ENCODE measurements around the gene PIK3R3. TPM values are rescaled to one million over a fixed set of nuclear protein-coding genes. Genes with fewer than 3 reads are reported as not detected.

PIK3R3 gene
- total RNA-seq, 1 donor from 2014 or later = 3.3 TPM

DNA sequence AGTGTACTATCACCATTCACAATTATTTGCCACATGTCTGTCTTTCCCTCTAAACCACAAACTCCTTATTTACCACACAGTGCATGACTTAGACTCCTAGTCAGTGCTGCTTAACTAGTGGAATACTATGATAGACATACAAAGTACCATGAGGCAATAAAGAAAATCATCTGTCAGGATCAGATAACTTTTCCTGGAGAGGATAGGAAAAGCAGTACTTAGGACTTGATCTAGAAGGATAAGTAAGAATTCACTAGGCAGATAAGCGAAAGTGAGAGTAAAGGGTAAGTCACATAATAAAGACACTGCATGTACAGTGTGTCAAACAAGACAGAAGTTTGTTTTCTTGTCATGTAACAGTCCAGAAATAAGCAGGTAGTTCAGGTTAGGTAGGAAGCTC lies 21.3 kb upstream of the PIK3R3 start:
- no peak overlapping the region for H3K4me3 ChIP-seq (ENCODE audit: low read depth, low read length)
- no peak for DNase-seq (ENCODE audit: low read depth)
- TF ChIP-seq, protein P1, sequence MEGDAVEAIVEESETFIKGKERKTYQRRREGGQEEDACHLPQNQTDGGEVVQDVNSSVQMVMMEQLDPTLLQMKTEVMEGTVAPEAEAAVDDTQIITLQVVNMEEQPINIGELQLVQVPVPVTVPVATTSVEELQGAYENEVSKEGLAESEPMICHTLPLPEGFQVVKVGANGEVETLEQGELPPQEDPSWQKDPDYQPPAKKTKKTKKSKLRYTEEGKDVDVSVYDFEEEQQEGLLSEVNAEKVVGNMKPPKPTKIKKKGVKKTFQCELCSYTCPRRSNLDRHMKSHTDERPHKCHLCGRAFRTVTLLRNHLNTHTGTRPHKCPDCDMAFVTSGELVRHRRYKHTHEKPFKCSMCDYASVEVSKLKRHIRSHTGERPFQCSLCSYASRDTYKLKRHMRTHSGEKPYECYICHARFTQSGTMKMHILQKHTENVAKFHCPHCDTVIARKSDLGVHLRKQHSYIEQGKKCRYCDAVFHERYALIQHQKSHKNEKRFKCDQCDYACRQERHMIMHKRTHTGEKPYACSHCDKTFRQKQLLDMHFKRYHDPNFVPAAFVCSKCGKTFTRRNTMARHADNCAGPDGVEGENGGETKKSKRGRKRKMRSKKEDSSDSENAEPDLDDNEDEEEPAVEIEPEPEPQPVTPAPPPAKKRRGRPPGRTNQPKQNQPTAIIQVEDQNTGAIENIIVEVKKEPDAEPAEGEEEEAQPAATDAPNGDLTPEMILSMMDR (conservative IDR thresholded peaks at IDR 0.05; ENCODE audit: low read depth, low read length) = no peak

- TF ChIP-seq, protein P1 (conservative IDR thresholded peaks at IDR 0.05; ENCODE audit: low read depth, low read length) = no peak
- no peak for DNase-seq (ENCODE audit: low read depth)
- H3K4me3 ChIP-seq (ENCODE audit: low read depth, low read length) = no peak overlapping the region
These were observed 20.8 kb upstream of the PIK3R3 start for GRCh38 chr1:46153228-46153627.

GRCh38 chr1:46152016-46152415 lies 19.6 kb upstream of the PIK3R3 start:
- DNase-seq (ENCODE audit: low read depth) = no peak
- H3K4me3 ChIP-seq (ENCODE audit: low read depth, low read length) = no peak overlapping the region
- TF ChIP-seq, protein P1 (conservative IDR thresholded peaks at IDR 0.05; ENCODE audit: low read depth, low read length) = no peak

DNA sequence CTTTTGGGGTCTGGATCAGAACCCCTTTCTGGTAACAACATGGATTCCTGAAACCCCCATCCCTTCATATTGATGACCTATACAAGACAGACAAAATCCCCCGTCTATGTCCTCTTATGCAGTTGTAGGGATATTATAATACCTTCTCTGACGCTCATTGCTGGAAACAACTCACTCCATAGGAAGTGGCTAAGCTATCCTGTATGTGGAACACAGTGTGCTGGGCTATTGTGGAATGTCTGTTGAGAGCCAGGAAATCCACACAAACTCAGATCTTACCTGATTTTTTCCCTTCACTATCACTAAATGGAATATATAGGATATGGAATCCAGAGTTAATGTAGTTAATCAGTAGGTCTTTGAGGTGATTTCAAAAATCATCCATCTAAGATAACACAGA lies 17.7 kb upstream of the PIK3R3 start:
- no peak for DNase-seq (ENCODE audit: low read depth)
- TF ChIP-seq, protein P1 (conservative IDR thresholded peaks at IDR 0.05; ENCODE audit: low read depth, low read length) = no peak

GRCh38 chr1:46148318-46148717 lies 15.9 kb upstream of the PIK3R3 start:
- no peak for DNase-seq (ENCODE audit: low read depth)
- no peak overlapping the region for H3K4me3 ChIP-seq (ENCODE audit: low read depth, low read length)
- TF ChIP-seq, protein P1 (conservative IDR thresholded peaks at IDR 0.05; ENCODE audit: low read depth, low read length) = no peak

More for the DNA sequence above, 17.7 kb upstream of the PIK3R3 start:
- H3K4me3 ChIP-seq (ENCODE audit: low read depth, low read length) = no peak overlapping the region

DNA sequence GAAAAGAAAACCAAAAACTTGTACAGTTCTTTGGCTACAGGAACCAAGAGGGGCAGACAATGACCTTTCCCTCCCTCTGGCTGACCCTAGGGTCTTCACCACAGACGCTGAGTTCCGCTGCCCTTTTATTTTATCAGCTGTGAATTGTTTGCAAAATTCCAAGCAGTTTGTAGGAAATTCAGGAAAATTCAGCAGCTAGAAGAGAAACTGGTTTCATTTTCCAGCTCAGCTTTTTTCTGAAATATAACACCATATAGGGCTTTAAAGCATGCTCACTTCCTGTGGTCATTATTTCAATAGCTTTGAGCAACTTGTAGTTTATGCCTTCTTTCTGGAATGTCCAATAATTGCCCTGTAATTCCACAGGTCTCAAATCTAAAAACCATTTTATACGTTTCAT lies 5.5 kb upstream of the PIK3R3 start:
- TF ChIP-seq, protein P1 (conservative IDR thresholded peaks at IDR 0.05; ENCODE audit: low read depth, low read length) = no peak
- H3K4me3 ChIP-seq (ENCODE audit: low read depth, low read length) = no peak overlapping the region
- DNase-seq (ENCODE audit: low read depth) = no peak

- no peak overlapping the region for H3K4me3 ChIP-seq (ENCODE audit: low read depth, low read length)
- TF ChIP-seq, protein P1 (conservative IDR thresholded peaks at IDR 0.05; ENCODE audit: low read depth, low read length) = no peak
- no peak for DNase-seq (ENCODE audit: low read depth)
These were observed 4.3 kb upstream of the PIK3R3 start for GRCh38 chr1:46136711-46137110.
